ENCODE measurements around the gene TMEM19.
A peak's percentile ranks its signal among the peaks of the same experiment; 100 is the strongest.

Gene TMEM19

DNA sequence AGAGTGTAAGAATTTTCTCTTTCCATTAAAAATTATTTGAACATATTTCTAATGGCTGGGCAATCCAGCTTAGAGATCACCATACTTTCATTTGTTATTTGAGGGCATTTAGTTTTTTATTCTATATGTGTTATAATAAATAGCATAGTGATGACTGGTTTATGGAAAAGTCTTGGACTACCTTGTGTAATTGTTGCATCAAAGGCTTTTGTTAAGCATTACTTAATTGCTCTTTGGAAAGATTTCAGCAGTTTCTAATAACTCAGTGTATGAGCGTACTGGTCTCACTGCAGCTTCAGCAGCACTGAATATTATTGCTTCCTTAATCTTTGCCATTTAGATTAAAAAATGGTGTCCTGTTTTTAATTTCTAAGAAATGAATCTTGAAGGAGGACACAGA is 22.8 kb downstream of the TMEM19 start:
- Histone ChIP-seq H3K79me1 (ENCODE audit: low read length) (no peaks in the 10 kb centered on the region), H3K79me2 (ENCODE audit: control insufficient read depth, insufficient read depth, low read length) (no peaks in the 10 kb centered on the region), H3K9ac (ENCODE audit: low read length) (no peak overlapping the region), H3K36me3 (ENCODE audit: control insufficient read depth, insufficient read depth, low read length) (no peaks in the 10 kb centered on the region), H3K18ac (ENCODE audit: low read length) (no peak overlapping the region), H3K4ac (ENCODE audit: low read depth, low read length) (no peak overlapping the region), H3K56ac (ENCODE audit: low read length) (no peak overlapping the region), H4K8ac (ENCODE audit: low read depth, low read length) (no peak overlapping the region), H3K4me3 (ENCODE audit: low read length) (no peak overlapping the region), H3K4me1 (ENCODE audit: control insufficient read depth, low read depth, low read length) (no peaks in the 10 kb centered on the region), H3K23ac (ENCODE audit: low read length) (no peak overlapping the region), H2BK120ac (ENCODE audit: low read depth, low read length) (no peak overlapping the region), H3K27me3 (ENCODE audit: insufficient read depth, low read length, poor library complexity) (no peaks in the 10 kb centered on the region), H2BK5ac (ENCODE audit: low read length) (no peak overlapping the region), H2BK15ac (replicated peaks; ENCODE audit: low read depth) (no peak overlapping the region), H3K4me2 (ENCODE audit: low read length) (no peak overlapping the region), H2AK5ac (ENCODE audit: low read length) (no peak overlapping the region), H4K5ac (ENCODE audit: low read length) (no peak overlapping the region), H3K27ac (ENCODE audit: low read depth, low read length) (no peak overlapping the region)
- DNase-seq = no peak
- WGBS (ENCODE audit: extremely low coverage, insufficient coverage, low lambda C conversion rate) = no CpG with 5 or more reads among the region's 1 CpG

GRCh38 chr12:71710276-71711125 is 24.6 kb downstream of the TMEM19 start:
- H4K5ac ChIP-seq (ENCODE audit: low read length) = no peak overlapping the region
- no peaks in the 10 kb centered on the region for H3K79me2 ChIP-seq (ENCODE audit: control insufficient read depth, insufficient read depth, low read length)
- no peak overlapping the region for H3K56ac ChIP-seq (ENCODE audit: low read length)
- H3K27ac ChIP-seq (ENCODE audit: low read depth, low read length) = no peak overlapping the region
- H2BK120ac ChIP-seq (ENCODE audit: low read depth, low read length) = no peak overlapping the region
- H3K4me2 ChIP-seq (ENCODE audit: low read length) = no peak overlapping the region
- H4K8ac ChIP-seq (ENCODE audit: low read depth, low read length) = no peak overlapping the region
- peak; percentile 67 for DNase-seq
- H3K79me1 ChIP-seq (ENCODE audit: low read length) = no peaks in the 10 kb centered on the region
- no CpG with 5 or more reads among the region's 7 CpGs for WGBS (ENCODE audit: extremely low coverage, insufficient coverage, low lambda C conversion rate)
- H3K9ac ChIP-seq (ENCODE audit: low read length) = no peak overlapping the region
- H3K23ac ChIP-seq (ENCODE audit: low read length) = no peak overlapping the region
- H3K27me3 ChIP-seq (ENCODE audit: insufficient read depth, low read length, poor library complexity) = no peaks in the 10 kb centered on the region
- no peak overlapping the region for H2AK5ac ChIP-seq (ENCODE audit: low read length)
- no peaks in the 10 kb centered on the region for H3K36me3 ChIP-seq (ENCODE audit: control insufficient read depth, insufficient read depth, low read length)
- no peaks in the 10 kb centered on the region for H3K4me1 ChIP-seq (ENCODE audit: control insufficient read depth, low read depth, low read length)
- H3K18ac ChIP-seq (ENCODE audit: low read length) = no peak overlapping the region
- no peak overlapping the region for H2BK5ac ChIP-seq (ENCODE audit: low read length)
- H2BK15ac ChIP-seq (replicated peaks; ENCODE audit: low read depth) = no peak overlapping the region
- no peak overlapping the region for H3K4ac ChIP-seq (ENCODE audit: low read depth, low read length)
- no peak overlapping the region for H3K4me3 ChIP-seq (ENCODE audit: low read length)

DNA sequence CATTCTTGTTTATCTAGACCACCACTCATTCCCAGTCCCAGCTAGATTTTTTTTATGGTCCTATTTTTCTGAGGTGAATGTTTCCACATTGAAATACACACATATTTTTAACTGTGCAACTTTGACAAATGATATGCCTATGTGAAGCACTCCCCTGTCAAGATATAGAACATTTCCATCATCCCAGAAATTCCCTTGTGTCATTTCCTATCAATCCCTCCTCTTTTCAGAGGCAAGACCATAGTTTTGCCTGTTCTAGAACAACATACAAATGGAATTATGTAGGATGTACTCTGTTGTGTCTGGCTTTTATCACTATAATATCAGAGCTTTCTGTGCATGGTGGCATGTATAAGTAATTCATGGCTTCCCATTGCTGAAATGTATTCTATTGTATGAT is 32.7 kb downstream of the TMEM19 start:
- no peak overlapping the region for H3K56ac ChIP-seq (ENCODE audit: low read length)
- no peak for DNase-seq
- no peak overlapping the region for H3K9ac ChIP-seq (ENCODE audit: low read length)
- no peak overlapping the region for H2BK15ac ChIP-seq (replicated peaks; ENCODE audit: low read depth)
- H2AK5ac ChIP-seq (ENCODE audit: low read length) = no peak overlapping the region
- no peak overlapping the region for H3K4me3 ChIP-seq (ENCODE audit: low read length)
- no peaks in the 10 kb centered on the region for H3K36me3 ChIP-seq (ENCODE audit: control insufficient read depth, insufficient read depth, low read length)
- H3K79me2 ChIP-seq (ENCODE audit: control insufficient read depth, insufficient read depth, low read length) = no peaks in the 10 kb centered on the region
- H3K27me3 ChIP-seq (ENCODE audit: insufficient read depth, low read length, poor library complexity) = no peaks in the 10 kb centered on the region
- H4K5ac ChIP-seq (ENCODE audit: low read length) = no peak overlapping the region
- no peak overlapping the region for H3K4me2 ChIP-seq (ENCODE audit: low read length)
- no peak overlapping the region for H3K18ac ChIP-seq (ENCODE audit: low read length)
- no peaks in the 10 kb centered on the region for H3K4me1 ChIP-seq (ENCODE audit: control insufficient read depth, low read depth, low read length)
- H3K23ac ChIP-seq (ENCODE audit: low read length) = no peak overlapping the region
- H2BK120ac ChIP-seq (ENCODE audit: low read depth, low read length) = no peak overlapping the region
- no peaks in the 10 kb centered on the region for H3K79me1 ChIP-seq (ENCODE audit: low read length)
- no peak overlapping the region for H2BK5ac ChIP-seq (ENCODE audit: low read length)
- H4K8ac ChIP-seq (ENCODE audit: low read depth, low read length) = no peak overlapping the region
- no peak overlapping the region for H3K27ac ChIP-seq (ENCODE audit: low read depth, low read length)
- H3K4ac ChIP-seq (ENCODE audit: low read depth, low read length) = no peak overlapping the region

GRCh38 chr12:71719647-71720370 is 33.9 kb downstream of the TMEM19 start:
- Histone ChIP-seq H3K9ac (ENCODE audit: low read length) (no peak overlapping the region), H3K4ac (ENCODE audit: low read depth, low read length) (no peak overlapping the region), H3K27me3 (ENCODE audit: insufficient read depth, low read length, poor library complexity) (no peaks in the 10 kb centered on the region), H2AK5ac (ENCODE audit: low read length) (no peak overlapping the region), H3K4me3 (ENCODE audit: low read length) (no peak overlapping the region), H3K4me2 (ENCODE audit: low read length) (no peak overlapping the region), H3K18ac (ENCODE audit: low read length) (no peak overlapping the region), H4K8ac (ENCODE audit: low read depth, low read length) (no peak overlapping the region), H3K4me1 (ENCODE audit: control insufficient read depth, low read depth, low read length) (no peaks in the 10 kb centered on the region), H2BK15ac (replicated peaks; ENCODE audit: low read depth) (no peak overlapping the region), H2BK120ac (ENCODE audit: low read depth, low read length) (no peak overlapping the region), H4K5ac (ENCODE audit: low read length) (no peak overlapping the region), H3K23ac (ENCODE audit: low read length) (no peak overlapping the region), H3K27ac (ENCODE audit: low read depth, low read length) (no peak overlapping the region), H3K79me1 (ENCODE audit: low read length) (no peaks in the 10 kb centered on the region), H3K36me3 (ENCODE audit: control insufficient read depth, insufficient read depth, low read length) (no peaks in the 10 kb centered on the region), H2BK5ac (ENCODE audit: low read length) (no peak overlapping the region), H3K56ac (ENCODE audit: low read length) (no peak overlapping the region), H3K79me2 (ENCODE audit: control insufficient read depth, insufficient read depth, low read length) (no peaks in the 10 kb centered on the region)
- DNase-seq = no peak
- no CpG with 5 or more reads among the region's 5 CpGs for WGBS (ENCODE audit: extremely low coverage, insufficient coverage, low lambda C conversion rate)

DNA sequence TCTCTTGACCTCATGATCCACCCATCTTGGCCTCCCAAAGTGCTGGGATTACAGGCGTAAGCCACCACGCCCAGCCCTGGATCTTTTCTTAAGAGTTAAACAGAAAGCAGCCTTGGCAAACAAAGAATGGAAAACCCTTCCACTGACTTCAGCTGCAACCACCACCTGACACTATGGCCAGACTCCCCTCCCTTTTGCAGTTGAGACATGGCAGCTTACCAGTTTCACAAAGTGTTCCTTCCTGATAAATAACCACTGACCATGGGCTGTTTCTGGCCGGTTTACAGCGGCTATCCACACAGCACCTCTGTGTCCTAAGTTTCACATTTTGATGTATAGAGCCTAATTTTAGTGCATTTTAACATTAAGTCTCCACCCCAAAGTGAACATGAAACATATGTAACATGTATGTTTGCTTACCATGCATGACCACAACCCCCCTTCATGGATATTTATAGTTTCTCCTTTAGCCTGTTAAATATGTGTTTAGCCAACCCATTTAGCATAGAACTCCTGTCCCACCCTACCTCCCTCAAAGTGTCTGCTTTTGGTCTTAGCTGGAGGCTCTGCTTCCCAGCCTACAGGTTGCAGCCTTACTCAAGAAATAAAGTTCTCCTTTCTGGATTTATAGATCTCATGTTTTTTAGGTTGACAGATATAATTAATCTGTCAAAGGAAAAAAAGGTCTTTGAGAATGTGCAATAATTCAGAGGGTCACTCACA is 36.1 kb downstream of the TMEM19 start:
- no peak overlapping the region for H2BK5ac ChIP-seq (ENCODE audit: low read length)
- WGBS (ENCODE audit: extremely low coverage, insufficient coverage, low lambda C conversion rate) = no CpG with 5 or more reads among the region's 4 CpGs
- no peak overlapping the region for H3K4ac ChIP-seq (ENCODE audit: low read depth, low read length)
- DNase-seq = no peak
- no peak overlapping the region for H4K8ac ChIP-seq (ENCODE audit: low read depth, low read length)
- no peak overlapping the region for H2AK5ac ChIP-seq (ENCODE audit: low read length)
- no peaks in the 10 kb centered on the region for H3K4me1 ChIP-seq (ENCODE audit: control insufficient read depth, low read depth, low read length)
- H2BK120ac ChIP-seq (ENCODE audit: low read depth, low read length) = no peak overlapping the region
- no peaks in the 10 kb centered on the region for H3K79me2 ChIP-seq (ENCODE audit: control insufficient read depth, insufficient read depth, low read length)
- no peak overlapping the region for H3K4me3 ChIP-seq (ENCODE audit: low read length)
- H3K79me1 ChIP-seq (ENCODE audit: low read length) = no peaks in the 10 kb centered on the region
- H3K36me3 ChIP-seq (ENCODE audit: control insufficient read depth, insufficient read depth, low read length) = no peaks in the 10 kb centered on the region
- H3K27ac ChIP-seq (ENCODE audit: low read depth, low read length) = no peak overlapping the region
- H3K56ac ChIP-seq (ENCODE audit: low read length) = no peak overlapping the region
- H3K23ac ChIP-seq (ENCODE audit: low read length) = no peak overlapping the region
- H3K4me2 ChIP-seq (ENCODE audit: low read length) = no peak overlapping the region
- H2BK15ac ChIP-seq (replicated peaks; ENCODE audit: low read depth) = no peak overlapping the region
- H4K5ac ChIP-seq (ENCODE audit: low read length) = no peak overlapping the region
- H3K18ac ChIP-seq (ENCODE audit: low read length) = no peak overlapping the region
- no peak overlapping the region for H3K9ac ChIP-seq (ENCODE audit: low read length)
- no peaks in the 10 kb centered on the region for H3K27me3 ChIP-seq (ENCODE audit: insufficient read depth, low read length, poor library complexity)
